Transverse colon (tissue), 4 donors: ENCODE data around the gene MARCHF7. TPM values are rescaled to one million over a fixed set of nuclear protein-coding genes. Genes with fewer than 3 reads are reported as not detected.

ENCODE experiments used
- DNase-seq: peaks from one replicate; pipeline ENCODE4 v3.0.0-alpha.2; 2019
- H3K27ac ChIP-seq, 4 donors: fragments of 200-600 bp; sonication (generic); 2 replicates each; pipeline ENCODE4 v1.5.1; 2016 to 2018; ENCODE audit warnings: inconsistent platforms in 4 of 4
- H3K27me3 ChIP-seq: fragments of 200-600 bp; sonication (generic); 2 replicates; pipeline ENCODE4 v1.5.1; 2017; ENCODE audit warnings: inconsistent platforms
- H3K36me3 ChIP-seq, 4 donors: fragments of 200-600 bp; sonication (generic); 2 replicates each; pipeline ENCODE4 v1.5.1; 2017 to 2019; ENCODE audit warnings: inconsistent platforms in 4 of 4
- H3K4me1 ChIP-seq, 4 donors: fragments of 200-600 bp; sonication (generic); 2 replicates each; pipeline ENCODE4 v1.5.1; 2017 to 2020; ENCODE audit warnings: inconsistent platforms in 4 of 4
- H3K4me3 ChIP-seq, 4 donors: fragments of 200-600 bp; sonication (generic); 1 replicate in 1 of 4; 2 replicates in 3 of 4; pipeline versions ENCODE4 v1.5.1 to v1.6.1; 2017 to 2019; ENCODE audit warnings: inconsistent platforms in 4 of 4
- H3K9me3 ChIP-seq, 2 donors: fragments of 200-600 bp; sonication (generic); 2 replicates each; pipeline ENCODE4 v1.5.1; 2017 to 2019; ENCODE audit warnings: inconsistent platforms in 2 of 2
- CTCF ChIP-seq, 5 experiments: fragments of 200-600 bp in 3 of 5; fragments of 450-650 bp in 2 of 5; sonication (generic) in 3 of 5; IDR thresholded peaks; 1 replicate in 2 of 5; 2 replicates in 3 of 5; pipeline ENCODE4 v1.5.1; 2016 to 2017; ENCODE audit warnings: antibody characterized with exemption in 5 of 5, inconsistent platforms in 3 of 5, mild to moderate bottlenecking in 2 of 5, moderate library complexity in 1 of 5
- EP300 ChIP-seq: sonication (generic); formaldehyde crosslinking; IDR thresholded peaks from one replicate; pipeline ENCODE4 v1.6.1; 2017; ENCODE audit warnings: antibody characterized with exemption, low read depth
- POLR2A ChIP-seq: fragments of 450-650 bp; IDR thresholded peaks from one replicate; pipeline ENCODE4 v1.6.1; 2016; ENCODE audit warnings: antibody characterized with exemption, mild to moderate bottlenecking, moderate library complexity
- POLR2AphosphoS5 ChIP-seq, 3 donors: sonication (generic); formaldehyde crosslinking; IDR thresholded peaks; one replicate each; pipeline ENCODE4 v1.6.1; 2016; ENCODE audit warnings: antibody characterized with exemption in 3 of 3
- WGBS, 2 donors: methylation state at CpG; one replicate each; pipeline ENCODE4 v1.1.5; 2018; ENCODE audit warnings: low coverage in 1 of 2; 5-methylcytosine and 5-hydroxymethylcytosine counted together
- in situ Hi-C, 4 donors: fragments of 200-750 bp; cut with MboI; loops; one replicate each; pipeline versions ENCODE4 v1.15.0 to v1.15.1; 2017; ENCODE audit warnings: low sequenced_read_pairs in 3 of 4, low pct_ligation_motif_present in 1 of 4, low pct_unique_long_range_greater_than_20kb in 1 of 4
- intact Hi-C: fragments of 100-400 bp; cut with DNase I; formaldehyde crosslinking; loops from one replicate; pipeline ENCODE4 v1.15.1; 2023; ENCODE audit warnings: low total_unique reads
- total RNA-seq, 4 donors: library from RNA; depleted of rRNA; stranded (reverse); fragments of >200 nt; gene quantifications; one replicate each; pipeline ENCODE4 v1.1.0, GENCODE V29; 2016

Gene MARCHF7
- total RNA-seq, 4 donors from 2014 or later: 25.8 to 96.9 (median 71.0) TPM

- DNase-seq: no peak
- H3K4me3 ChIP-seq: no peak overlapping the region
- H3K36me3 ChIP-seq: peaks cover 0 to under 1% (median 0%) of the 10 kb centered on the region in 4 donors
- in situ Hi-C loops (no loop called here), intact Hi-C loops (no loop called here)
- no peaks in the 10 kb centered on the region for H3K27me3 ChIP-seq
- WGBS, 2 donors: 37 to 48% methylated on average over 5 of the region's 5 CpGs
- peaks cover 13 to 38% (median 26%) of the 10 kb centered on the region in 4 donors for H3K4me1 ChIP-seq
- H3K9me3 ChIP-seq: no peaks in the 10 kb centered on the region
- no peak for TF ChIP-seq EP300
- no peak for TF ChIP-seq POLR2AphosphoS5 (IDR thresholded peaks at IDR 0.05)
- no peak for TF ChIP-seq POLR2A
- no peak for TF ChIP-seq CTCF (IDR thresholded peaks at IDR 0.05)
- H3K27ac ChIP-seq: peak overlapping the region in 3 of 4 donors; percentile 96 to 98 (median 98)
These were observed 1.6 kb upstream of the MARCHF7 start for GRCh38 chr2:159710601-159711180.

GRCh38 chr2:159711562-159712142, 654 bp upstream of the MARCHF7 start:
- TF ChIP-seq CTCF (IDR thresholded peaks at IDR 0.05) (no peak), EP300 (no peak), POLR2A (no peak), POLR2AphosphoS5 (IDR thresholded peaks at IDR 0.05) (no peak)
- Histone ChIP-seq H3K9me3 (no peaks in the 10 kb centered on the region), H3K27ac (peak overlapping the region; percentile 96 to 98 (median 98)), H3K27me3 (no peaks in the 10 kb centered on the region), H3K36me3 (peaks cover 0 to 9% (median 0%) of the 10 kb centered on the region in 4 donors), H3K4me3 (peak overlapping the region; percentile 74 to 93 (median 86)), H3K4me1 (peaks cover 9 to 45% (median 29%) of the 10 kb centered on the region in 4 donors)
- intact Hi-C loops: no loop called here
- no peak for DNase-seq
- in situ Hi-C loops: no loop called here
- WGBS, 2 donors: 1 to 2% methylated on average over 6 to 10 of the region's 10 CpGs

- Histone ChIP-seq H3K9me3 (no peaks in the 10 kb centered on the region), H3K27ac (peak overlapping the region; percentile 96 to 98 (median 98)), H3K4me3 (peak overlapping the region; percentile 74 to 93 (median 86)), H3K4me1 (peaks cover 9 to 55% (median 31%) of the 10 kb centered on the region in 4 donors), H3K27me3 (no peaks in the 10 kb centered on the region), H3K36me3 (peaks cover 0 to 9% (median 0%) of the 10 kb centered on the region in 4 donors)
- DNase-seq: no peak
- WGBS, 2 donors: 1% methylated on average over 21 of the region's 32 CpGs; no CpG with 5 or more reads in 1 of the 2 donors
- in situ Hi-C loops (no loop called here), intact Hi-C loops (no loop called here)
- TF ChIP-seq POLR2AphosphoS5 (IDR thresholded peaks at IDR 0.05) (no peak), POLR2A (no peak), EP300 (no peak), CTCF (IDR thresholded peaks at IDR 0.05) (no peak)
These were observed 669 bp downstream of the MARCHF7 start for GRCh38 chr2:159712929-159713420.

DNA sequence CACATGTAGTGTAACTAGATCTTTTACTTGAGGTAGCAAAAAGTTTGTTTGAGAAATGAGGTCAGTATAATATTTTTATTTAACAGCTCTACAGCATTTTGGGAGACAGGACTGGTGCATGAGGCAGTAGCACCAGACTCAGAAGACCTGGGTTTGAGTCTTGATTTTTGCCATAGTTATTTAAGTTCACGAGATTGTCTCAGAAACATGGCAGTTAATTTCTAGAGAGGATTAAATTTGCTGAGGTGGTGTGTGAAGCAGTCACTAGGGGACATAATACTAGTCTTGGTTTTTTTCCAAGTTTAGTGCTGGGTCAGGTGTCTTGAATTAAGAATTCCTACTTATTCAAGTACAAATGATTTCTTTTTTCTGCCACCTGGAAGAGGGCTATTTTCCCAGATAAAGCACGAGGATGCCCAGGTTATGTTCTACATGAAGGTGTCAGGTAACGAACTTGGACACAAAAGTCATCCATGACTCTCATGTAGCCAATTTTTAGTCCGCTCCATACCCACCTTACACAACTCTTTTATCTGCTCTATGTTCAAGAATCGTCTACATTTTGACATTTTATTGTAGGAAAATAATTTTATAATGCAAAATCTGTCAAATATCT, 1.4 kb downstream of the MARCHF7 start:
- intact Hi-C loops: no loop called here
- peaks cover 9 to 60% (median 32%) of the 10 kb centered on the region in 4 donors for H3K4me1 ChIP-seq
- H3K4me3 ChIP-seq: peak overlapping the region in 3 of 4 donors; percentile 74 to 93 (median 86)
- peaks cover 0 to 16% (median 0%) of the 10 kb centered on the region in 4 donors for H3K36me3 ChIP-seq
- no peak for TF ChIP-seq POLR2A
- TF ChIP-seq POLR2AphosphoS5 (IDR thresholded peaks at IDR 0.05): no peak
- TF ChIP-seq CTCF (IDR thresholded peaks at IDR 0.05): no peak
- no peak for TF ChIP-seq EP300
- in situ Hi-C loops: no loop called here
- peak overlapping the region; percentile 96 to 98 (median 98) for H3K27ac ChIP-seq
- H3K9me3 ChIP-seq: no peaks in the 10 kb centered on the region
- DNase-seq: no peak
- 33 to 36% methylated on average over 5 of the region's 5 CpGs for WGBS, 2 donors
- H3K27me3 ChIP-seq: no peaks in the 10 kb centered on the region
